Measurements from ENCODE around the gene PRPSAP1. TPM values are rescaled to one million over a fixed set of nuclear protein-coding genes. Genes with fewer than 3 reads are reported as not detected.

PRPSAP1 gene
- polyA plus RNA-seq, 3 donors = 45.8 to 58.2 (median 51.2) TPM

DNA sequence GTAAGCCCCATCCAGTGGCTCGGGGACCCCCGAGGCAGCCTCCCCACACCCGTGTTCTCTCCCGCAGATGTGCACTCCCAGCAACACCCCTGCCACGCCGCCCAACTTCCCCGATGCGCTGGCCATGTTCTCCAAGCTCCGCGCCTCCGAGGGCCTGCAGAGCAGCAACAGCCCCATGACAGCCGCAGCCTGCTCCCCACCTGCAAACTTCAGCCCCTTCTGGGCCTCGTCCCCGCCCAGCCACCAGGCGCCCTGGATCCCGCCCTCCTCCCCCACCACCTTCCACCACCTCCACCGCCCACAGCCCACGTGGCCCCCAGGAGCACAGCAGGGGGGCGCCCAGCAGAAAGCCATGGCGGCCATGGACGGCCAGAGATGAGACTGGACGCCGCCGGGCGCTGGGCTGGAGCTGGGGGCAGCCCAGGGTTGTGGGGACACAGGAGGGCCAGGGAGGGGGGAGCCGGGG is 83.6 kb downstream of the PRPSAP1 start:
- no peak overlapping the region for H3K27ac Mint-ChIP-seq
- peaks cover 0 to 2% (median 0%) of the 10 kb centered on the region in 3 donors for H3K27me3 Mint-ChIP-seq (ENCODE audit: low read depth in 3 of 3)
- Histone ChIP-seq H3K4me2 (replicated peaks; ENCODE audit: extremely low read depth, low read length, poor library complexity, severe bottlenecking) (no peak overlapping the region), H3K27me3 (ENCODE audit: control insufficient read depth in 2 of 2, insufficient read depth in 2 of 2, low read length in 2 of 2) (no peaks in the 10 kb centered on the region), H3K4me1 (ENCODE audit: control insufficient read depth in 1 of 2, insufficient read depth in 2 of 2, low read length in 2 of 2) (peaks cover 68 to 76% of the 10 kb centered on the region in 2 donors), H2AFZ (ENCODE audit: insufficient read depth, low read depth, low read length, poor library complexity, severe bottlenecking) (no peak overlapping the region), H3K79me2 (ENCODE audit: insufficient read depth, low read length) (peaks cover 50% of the 10 kb centered on the region), H3K4me3 (replicated peaks in 1 of 3; ENCODE audit: low read depth in 2 of 3, low read length in 3 of 3) (no peak overlapping the region), H3K27ac (ENCODE audit: low read depth in 1 of 2, low read length in 2 of 2) (no peak overlapping the region), H3K9ac (ENCODE audit: insufficient read depth, low read length, poor library complexity, severe bottlenecking) (no peak overlapping the region), H4K20me1 (ENCODE audit: insufficient read depth, low read length) (peaks cover 31% of the 10 kb centered on the region), H3K36me3 (replicated peaks in 1 of 2; ENCODE audit: control insufficient read depth in 1 of 2, insufficient read depth in 2 of 2, low read length in 2 of 2) (peaks cover 13 to 16% of the 10 kb centered on the region in 2 donors), H3K9me3 (replicated peaks in 1 of 2; ENCODE audit: control insufficient read depth in 1 of 2, insufficient read depth in 1 of 2, low read length in 2 of 2) (no peaks in the 10 kb centered on the region)
- TF ChIP-seq, protein P1, sequence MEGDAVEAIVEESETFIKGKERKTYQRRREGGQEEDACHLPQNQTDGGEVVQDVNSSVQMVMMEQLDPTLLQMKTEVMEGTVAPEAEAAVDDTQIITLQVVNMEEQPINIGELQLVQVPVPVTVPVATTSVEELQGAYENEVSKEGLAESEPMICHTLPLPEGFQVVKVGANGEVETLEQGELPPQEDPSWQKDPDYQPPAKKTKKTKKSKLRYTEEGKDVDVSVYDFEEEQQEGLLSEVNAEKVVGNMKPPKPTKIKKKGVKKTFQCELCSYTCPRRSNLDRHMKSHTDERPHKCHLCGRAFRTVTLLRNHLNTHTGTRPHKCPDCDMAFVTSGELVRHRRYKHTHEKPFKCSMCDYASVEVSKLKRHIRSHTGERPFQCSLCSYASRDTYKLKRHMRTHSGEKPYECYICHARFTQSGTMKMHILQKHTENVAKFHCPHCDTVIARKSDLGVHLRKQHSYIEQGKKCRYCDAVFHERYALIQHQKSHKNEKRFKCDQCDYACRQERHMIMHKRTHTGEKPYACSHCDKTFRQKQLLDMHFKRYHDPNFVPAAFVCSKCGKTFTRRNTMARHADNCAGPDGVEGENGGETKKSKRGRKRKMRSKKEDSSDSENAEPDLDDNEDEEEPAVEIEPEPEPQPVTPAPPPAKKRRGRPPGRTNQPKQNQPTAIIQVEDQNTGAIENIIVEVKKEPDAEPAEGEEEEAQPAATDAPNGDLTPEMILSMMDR (IDR thresholded peaks at IDR 0.05) = no peak
- 95% methylated on average over 12 of the region's 26 CpGs for WGBS (ENCODE audit: insufficient coverage)
- no peak for DNase-seq
- no peaks in the 10 kb centered on the region for H3K9me3 Mint-ChIP-seq
- peaks cover 22 to 30% of the 10 kb centered on the region in 2 donors for H3K36me3 Mint-ChIP-seq
- no peak overlapping the region for H3K4me3 Mint-ChIP-seq
- intact Hi-C loops (cut with micrococcal nuclease) = loop anchor here in 1 of 2 donors (10.0 kb wide), 1 partner anchor 45 kb away; no protein-coding TSS in a partner anchor
- peaks cover 57% of the 10 kb centered on the region for H3K4me1 Mint-ChIP-seq

DNA sequence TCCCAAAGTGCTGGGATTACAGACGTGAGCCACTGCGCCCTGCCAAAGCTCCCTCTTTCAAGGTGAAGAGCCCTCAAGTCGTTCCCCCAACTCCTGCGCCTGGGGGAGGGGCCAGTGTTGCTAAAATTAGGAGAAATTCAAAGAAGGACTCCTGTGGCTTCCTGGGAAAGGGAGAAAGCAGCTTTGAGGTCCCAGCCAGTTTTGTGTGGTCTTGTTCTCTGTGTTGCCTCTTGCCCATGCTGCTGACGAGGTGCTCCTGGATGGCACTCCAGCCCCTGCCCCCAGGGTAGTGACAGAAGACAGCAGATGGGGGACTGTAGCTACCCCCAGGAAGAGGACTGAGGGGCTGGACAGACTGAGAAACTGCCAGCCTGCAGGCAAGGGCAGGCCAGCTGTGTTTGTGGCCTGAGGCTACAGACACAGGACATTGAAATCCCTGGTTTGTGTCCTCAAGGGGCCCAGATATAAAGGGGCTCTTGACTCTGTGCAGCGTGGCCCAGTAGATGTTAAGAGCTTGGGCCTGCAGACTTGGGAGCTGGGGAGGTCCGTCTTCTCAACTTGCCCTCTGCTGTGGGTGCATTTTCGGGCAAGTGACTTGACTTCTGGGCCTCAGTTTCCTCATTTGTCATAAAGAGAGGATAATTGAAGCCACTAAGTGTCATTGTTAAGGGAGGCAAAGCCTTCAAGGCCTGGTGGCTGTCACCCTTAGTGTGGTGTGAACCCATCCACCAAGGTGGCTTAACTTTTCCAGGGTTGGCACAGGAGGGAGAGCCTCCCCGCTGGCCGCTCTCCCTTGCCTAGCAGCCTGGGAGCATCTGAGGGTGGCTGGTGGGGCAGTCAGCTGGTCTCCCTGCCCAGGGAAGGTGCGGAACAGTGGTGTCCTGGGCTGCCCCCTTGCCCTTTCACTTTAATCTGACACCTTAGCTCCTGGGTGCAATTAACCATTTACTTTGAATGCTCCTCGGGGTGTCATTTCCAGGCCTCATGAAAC is 84.4 kb downstream of the PRPSAP1 start:
- H4K20me1 ChIP-seq (ENCODE audit: insufficient read depth, low read length) = peaks cover 31% of the 10 kb centered on the region
- intact Hi-C loops (cut with micrococcal nuclease) = loop anchor here in 1 of 2 donors (5.0 to 10.0 kb wide), 5 partner anchors 37 to 494 kb away; partner anchors contain the start of genes EXOC7, MFSD11 and SRSF2
- H3K4me1 Mint-ChIP-seq = peaks cover 60% of the 10 kb centered on the region
- peaks cover 72 to 80% of the 10 kb centered on the region in 2 donors for H3K4me1 ChIP-seq (ENCODE audit: control insufficient read depth in 1 of 2, insufficient read depth in 2 of 2, low read length in 2 of 2)
- no peaks in the 10 kb centered on the region for H3K9me3 Mint-ChIP-seq
- H3K36me3 Mint-ChIP-seq = peaks cover 22 to 30% of the 10 kb centered on the region in 2 donors
- peak overlapping the region in 1 of 3 experiments; percentile 97 for H3K4me3 ChIP-seq (replicated peaks in 1 of 3; ENCODE audit: low read depth in 2 of 3, low read length in 3 of 3)
- no peak overlapping the region for H2AFZ ChIP-seq (ENCODE audit: insufficient read depth, low read depth, low read length, poor library complexity, severe bottlenecking)
- H3K27ac ChIP-seq (ENCODE audit: low read depth in 1 of 2, low read length in 2 of 2) = peak overlapping the region; percentile 84 to 87
- H3K9me3 ChIP-seq (replicated peaks in 1 of 2; ENCODE audit: control insufficient read depth in 1 of 2, insufficient read depth in 1 of 2, low read length in 2 of 2) = no peaks in the 10 kb centered on the region
- peaks cover 50% of the 10 kb centered on the region for H3K79me2 ChIP-seq (ENCODE audit: insufficient read depth, low read length)
- H3K4me2 ChIP-seq (replicated peaks; ENCODE audit: extremely low read depth, low read length, poor library complexity, severe bottlenecking) = peak overlapping the region; percentile 86
- TF ChIP-seq, protein P1 (IDR thresholded peaks at IDR 0.05) = no peak
- H3K36me3 ChIP-seq (replicated peaks in 1 of 2; ENCODE audit: control insufficient read depth in 1 of 2, insufficient read depth in 2 of 2, low read length in 2 of 2) = peaks cover 13 to 16% of the 10 kb centered on the region in 2 donors
- no peak overlapping the region for H3K9ac ChIP-seq (ENCODE audit: insufficient read depth, low read length, poor library complexity, severe bottlenecking)
- no peak for DNase-seq
- H3K4me3 Mint-ChIP-seq = peak overlapping the region; percentile 30 to 69
- peak overlapping the region; percentile 95 to 98 (median 96) for H3K27ac Mint-ChIP-seq
- WGBS (ENCODE audit: insufficient coverage) = 93% methylated on average over 5 of the region's 12 CpGs
- no peaks in the 10 kb centered on the region for H3K27me3 ChIP-seq (ENCODE audit: control insufficient read depth in 2 of 2, insufficient read depth in 2 of 2, low read length in 2 of 2)
- peaks cover 0 to 2% (median 0%) of the 10 kb centered on the region in 3 donors for H3K27me3 Mint-ChIP-seq (ENCODE audit: low read depth in 3 of 3)
